NCI-H748 (cell line): ENCODE data around the gene LYPD4.

Experiments used
- DNase-seq: peaks from one replicate; lab custom pipeline; 2025; ENCODE audit not compliant: unreplicated experiment; lab: John Stamatoyannopoulos, UW

LYPD4 gene

GRCh38 chr19:41844601-41845000 is at the start of gene LYPD4:
TSS of gene LYPD4 (minus strand) at chr19:41844683. CDS start at chr19:41839285, 5,398 bp downstream.
- no peak for DNase-seq

DNA sequence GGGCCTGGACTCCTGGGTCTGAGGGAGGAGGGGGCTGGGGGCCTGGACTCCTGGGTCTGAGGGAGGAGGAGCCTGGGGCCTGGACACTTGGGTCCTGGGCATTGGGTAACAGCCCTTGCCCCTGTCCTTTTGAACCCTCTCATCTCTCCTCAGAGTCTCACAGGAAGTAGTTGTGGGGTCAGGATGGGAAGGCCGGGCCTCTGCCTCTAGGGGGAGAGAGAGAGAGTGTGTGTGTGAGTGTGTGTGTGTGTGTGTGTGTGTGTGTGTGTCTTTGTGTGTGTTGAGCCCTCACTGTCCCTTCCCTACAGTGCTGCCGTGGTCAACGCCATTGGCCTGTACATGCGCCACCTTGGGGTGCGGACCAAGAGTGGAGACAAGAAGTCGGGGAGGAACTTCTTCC is 49.4 kb upstream of the LYPD4 start:
- no peak for DNase-seq

DNA sequence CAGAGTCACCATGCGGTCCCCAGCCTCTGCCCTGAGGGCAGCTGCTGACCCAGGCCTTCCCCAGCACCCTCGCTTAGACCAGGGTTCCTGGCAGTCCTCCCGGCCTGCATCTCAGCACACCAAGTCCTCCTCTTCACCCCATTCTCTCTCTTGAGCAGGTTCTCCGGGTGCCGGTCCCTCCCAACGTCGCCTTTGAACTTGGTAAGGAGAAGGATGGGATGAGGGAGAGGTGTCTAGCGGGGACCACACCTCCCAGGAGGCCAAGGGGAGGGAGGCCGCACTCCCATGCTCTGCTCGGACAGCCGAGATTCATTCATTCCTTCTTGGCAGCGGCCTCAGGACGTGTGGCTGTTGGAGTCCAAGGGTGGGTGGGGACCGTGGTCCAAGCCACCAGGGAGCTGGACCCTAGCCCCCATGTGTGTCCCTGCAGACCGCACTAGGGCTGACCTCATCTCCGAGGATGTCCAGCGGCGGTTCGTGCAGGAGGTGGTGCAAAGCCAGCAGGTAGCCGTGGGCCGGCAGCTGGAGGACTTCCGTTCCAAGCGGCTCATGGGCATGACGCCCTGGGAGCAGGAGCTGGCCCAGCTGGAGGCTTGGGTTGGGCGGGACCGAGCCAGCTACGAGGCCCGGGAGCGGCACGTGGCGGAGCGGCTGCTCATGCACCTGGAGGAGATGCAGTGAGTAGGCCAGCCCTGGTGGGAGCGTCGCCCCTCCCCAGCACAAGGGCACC is 47.9 kb upstream of the LYPD4 start:
- DNase-seq = no peak

DNA sequence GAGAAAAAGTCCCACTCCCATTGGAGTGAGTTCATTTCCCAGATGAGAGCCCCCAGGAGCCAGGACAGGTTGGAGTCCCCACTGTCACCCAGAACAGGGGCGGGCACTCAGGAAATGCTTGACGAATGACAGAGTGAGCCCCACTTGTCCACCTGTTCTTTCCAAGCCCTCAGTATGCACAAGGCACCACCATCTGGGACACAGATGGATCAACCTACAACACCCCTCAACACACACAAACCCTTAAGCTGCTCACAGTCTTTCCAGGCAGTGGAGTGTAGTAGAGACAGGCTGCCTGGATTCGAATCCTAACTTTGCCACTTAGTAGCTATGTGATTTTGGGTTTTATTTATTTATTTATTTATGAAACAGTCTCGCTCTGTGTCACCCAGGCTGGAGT is 46.5 kb upstream of the LYPD4 start:
- no peak for DNase-seq

DNA sequence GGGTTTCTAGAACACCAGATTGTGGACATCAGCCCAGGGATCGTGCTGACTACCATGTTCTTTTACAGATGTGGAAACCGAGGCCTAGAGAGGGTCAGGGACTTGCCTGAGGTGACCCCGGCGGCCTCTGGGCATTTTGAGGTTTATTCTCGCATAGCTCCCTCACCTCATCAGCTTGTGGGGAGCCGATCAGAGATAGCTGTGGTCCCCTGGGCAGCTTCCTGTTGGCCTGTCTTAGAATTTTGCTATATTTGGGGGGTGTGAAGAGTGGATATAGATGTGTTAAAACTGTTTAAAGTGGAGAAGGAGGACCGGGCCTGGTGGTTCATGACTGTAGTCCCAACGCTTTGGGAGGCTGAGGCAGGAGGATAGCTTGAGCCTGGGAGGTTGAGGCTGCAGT is 45.4 kb upstream of the LYPD4 start:
- no peak for DNase-seq

DNA sequence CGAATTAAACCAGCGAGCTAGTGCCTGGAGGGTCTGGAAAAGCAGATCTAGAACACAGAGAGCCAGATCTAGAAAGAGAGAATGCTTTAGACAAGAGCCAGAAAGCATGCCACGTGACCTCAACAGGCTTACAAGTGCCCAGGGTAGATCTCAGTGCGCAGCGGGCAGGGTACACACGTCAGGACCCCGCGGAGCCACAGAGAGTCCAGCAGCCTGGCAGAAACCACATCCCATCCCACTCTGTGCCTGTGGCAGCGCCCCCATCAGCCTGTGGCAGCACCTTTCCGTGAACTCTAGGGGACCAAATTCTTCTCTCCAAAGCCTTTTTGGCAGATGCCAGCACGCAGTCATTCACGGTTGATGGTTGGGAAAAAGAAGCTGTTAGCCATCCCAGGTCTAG is 44.4 kb upstream of the LYPD4 start:
- DNase-seq = no peak

DNA sequence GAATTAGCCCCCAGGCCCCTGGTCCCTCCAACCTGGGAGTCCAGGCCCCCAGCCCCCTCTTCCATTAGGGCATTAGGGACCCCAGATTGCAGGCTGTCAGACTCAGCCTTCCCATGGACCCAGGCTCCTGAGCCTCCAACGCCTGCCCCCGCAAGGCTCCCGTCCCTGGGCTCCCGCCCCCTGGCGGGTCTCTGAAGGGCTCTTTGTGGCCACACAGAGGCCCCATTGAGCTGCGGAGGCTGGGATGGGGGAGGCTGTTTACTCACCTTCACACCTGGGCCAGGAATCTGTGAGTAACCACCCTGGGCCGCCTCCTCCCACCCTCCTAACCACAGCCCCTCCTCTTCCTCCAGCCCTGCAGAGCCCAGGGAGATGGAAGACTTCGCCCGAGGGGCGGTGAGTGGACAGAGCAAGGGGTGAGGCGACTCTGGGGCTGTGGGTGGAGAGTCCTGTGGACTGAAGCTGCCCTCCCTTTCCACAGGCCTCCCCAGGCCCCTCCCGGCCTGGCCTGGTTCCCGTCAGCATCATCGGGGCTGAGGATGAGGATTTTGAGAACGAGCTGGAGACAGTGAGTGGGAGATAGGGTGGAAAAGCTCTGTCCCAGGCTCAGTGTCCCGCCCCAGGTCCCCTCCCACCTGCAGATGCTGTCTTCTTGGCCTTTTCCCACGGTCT is 43.4 kb upstream of the LYPD4 start:
- DNase-seq = peak; percentile 47

DNA sequence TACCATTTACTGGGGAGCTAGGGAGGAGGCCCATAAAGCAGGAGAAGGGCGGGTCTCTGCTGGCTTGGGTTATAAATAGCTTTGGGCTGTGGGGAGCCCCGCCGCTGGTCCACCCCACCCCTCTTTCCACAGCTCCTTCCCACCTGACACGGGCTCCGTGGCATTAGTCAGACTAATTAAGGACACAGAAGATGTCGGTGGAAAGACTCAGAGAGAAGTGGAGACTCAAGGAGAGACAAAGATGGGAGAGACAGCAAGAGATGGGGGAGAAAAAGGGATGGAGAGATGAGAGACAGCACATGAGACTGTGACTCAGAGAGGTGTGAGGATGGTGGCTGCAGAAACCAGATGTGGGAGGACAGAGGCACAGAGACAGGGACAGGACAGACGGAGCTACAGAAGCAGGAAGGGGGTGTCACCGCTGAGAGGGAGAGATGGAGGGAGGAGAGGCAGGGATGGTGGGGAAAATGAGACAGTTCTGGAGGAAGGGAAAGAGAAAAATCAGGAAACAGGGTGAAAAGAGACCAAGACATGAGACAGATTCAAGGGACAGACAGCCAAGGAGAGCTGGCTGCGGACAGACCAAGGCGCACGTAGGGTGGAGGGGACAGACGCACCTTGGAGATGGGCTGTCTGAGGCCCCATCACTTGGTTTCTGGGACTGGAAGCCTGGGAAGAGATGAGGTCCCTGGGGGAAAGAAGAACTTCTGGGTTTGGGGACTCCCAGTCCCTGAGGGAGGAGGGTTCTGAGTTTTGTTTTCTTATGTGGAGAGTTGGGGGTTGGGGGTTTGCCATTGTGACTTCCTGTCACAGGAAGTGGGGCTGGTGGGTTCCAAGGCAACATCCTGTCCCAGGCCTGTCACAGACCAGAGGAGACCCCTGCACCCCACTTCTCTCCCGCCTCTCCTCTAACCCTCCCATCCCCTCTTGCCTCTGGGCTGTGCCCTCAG is 42.6 kb upstream of the LYPD4 start:
- no peak for DNase-seq

GRCh38 chr19:41883821-41884733 is 39.6 kb upstream of the LYPD4 start:
- peak; percentile 100 for DNase-seq

DNA sequence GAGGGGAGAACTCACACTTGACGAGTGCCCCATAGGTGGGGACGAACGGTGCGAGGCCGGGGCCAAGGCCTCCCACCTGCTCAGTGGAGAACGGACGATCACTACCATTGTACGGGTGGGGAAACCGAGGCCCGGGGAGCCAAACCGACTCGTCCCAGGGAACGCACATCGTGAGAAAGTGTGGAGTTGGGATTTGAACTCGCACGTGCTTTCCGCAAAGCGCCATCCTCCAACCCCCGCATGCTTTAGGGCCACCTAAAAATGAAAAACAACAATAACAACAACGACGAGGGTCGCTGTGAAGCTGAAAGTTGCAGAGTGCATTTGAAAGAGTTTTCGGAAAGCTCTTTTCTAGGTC is 39.0 kb upstream of the LYPD4 start:
- DNase-seq = no peak

- peak; percentile 64 for DNase-seq
Observed at GRCh38 chr19:41882568-41883462, 38.3 kb upstream of the LYPD4 start, which contains the start of gene ARHGEF1. TSS of gene ARHGEF1 (plus strand) at chr19:41883184. CDS start at chr19:41888083, 4,899 bp downstream.

GRCh38 chr19:41880329-41880708 is 35.8 kb upstream of the LYPD4 start:
- DNase-seq = no peak

GRCh38 chr19:41879670-41880328 is 35.3 kb upstream of the LYPD4 start:
- no peak for DNase-seq

- no peak for DNase-seq
Observed at GRCh38 chr19:41879080-41879479, 34.6 kb upstream of the LYPD4 start.

DNA sequence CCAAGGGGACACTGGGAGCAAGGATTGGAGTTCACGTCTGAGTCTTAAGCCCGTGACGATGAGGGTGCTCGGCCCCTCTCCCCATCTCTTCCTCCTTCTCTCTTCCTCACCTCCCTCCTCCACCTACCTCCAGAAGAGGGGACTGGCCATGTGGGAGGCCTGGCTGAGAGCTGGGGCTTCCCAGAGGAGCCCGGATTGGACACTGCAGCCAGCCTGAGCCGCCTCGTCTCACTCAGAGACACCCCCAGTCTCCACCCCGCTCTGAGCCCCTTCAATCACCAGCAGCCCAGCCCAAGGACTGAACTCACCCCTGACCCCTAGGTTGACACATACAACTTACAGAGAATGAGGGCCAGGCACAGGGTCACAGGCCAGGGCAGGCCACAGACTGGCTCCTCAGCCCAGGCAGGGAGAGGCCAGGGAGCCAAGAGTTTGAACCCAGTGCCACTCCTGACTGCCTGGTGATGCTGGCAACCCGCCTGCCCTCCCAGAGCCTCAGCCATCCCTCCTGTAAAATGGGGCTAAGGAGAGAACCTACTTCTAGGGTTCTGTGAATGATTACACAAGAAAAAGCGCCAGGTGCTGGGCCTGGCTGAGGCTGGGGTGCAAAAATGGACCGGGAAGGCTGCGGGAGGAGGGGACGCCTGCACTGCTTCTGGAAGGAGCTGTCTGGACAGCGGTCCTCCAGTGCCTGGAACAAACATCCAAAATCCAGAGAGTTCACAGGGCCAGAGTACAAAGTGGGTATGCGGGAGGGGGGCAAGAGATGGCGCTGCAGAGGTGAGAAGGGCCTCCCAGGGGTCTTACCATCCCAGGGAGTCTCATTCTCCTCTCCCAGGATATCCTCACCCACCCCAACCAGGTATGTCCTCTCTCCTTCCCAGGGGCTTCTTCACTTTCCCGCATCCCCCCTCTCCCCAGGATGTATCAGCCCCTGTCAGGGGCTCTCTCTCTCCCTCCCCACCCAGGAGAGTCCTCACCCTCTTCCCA is 33.7 kb upstream of the LYPD4 start:
- no peak for DNase-seq

GRCh38 chr19:41876847-41877832 is 32.7 kb upstream of the LYPD4 start, which contains the start of gene CD79A:
TSS of gene CD79A (plus strand) at chr19:41877279. CDS start at chr19:41877305, 26 bp downstream.
- DNase-seq = no peak
